ENCODE data around the gene IL12RB1. TPM values are rescaled to one million over a fixed set of nuclear protein-coding genes. Genes with fewer than 3 reads are reported as not detected.
"Not testable (repeated sequence)": the region's sequence is repeated elsewhere in the genome, so short reads cannot be mapped to it uniquely, and the experiment has no call there.

The IL12RB1 gene
- polyA plus RNA-seq, 1 donor (not counting 4 experiments of a cell fraction or from before 2014, with no cell fraction given), result 0.09 TPM

GRCh38 chr19:18090545-18091216 lies 3.9 kb upstream of the IL12RB1 start:
- no peak overlapping the region for H2AFZ ChIP-seq (ENCODE audit: control insufficient read depth, low read length)
- H3K9ac ChIP-seq (ENCODE audit: control insufficient read depth, extremely low read depth, insufficient read depth, low read length), result no peak overlapping the region
- H3K9me3 ChIP-seq (ENCODE audit: control insufficient read depth, low read depth, low read length), result no peaks in the 10 kb centered on the region
- no peaks in the 10 kb centered on the region for H3K36me3 ChIP-seq (ENCODE audit: control insufficient read depth in 2 of 2, extremely low read depth in 1 of 2, insufficient read depth in 2 of 2, low read length in 2 of 2)
- no peak for DNase-seq (ENCODE audit: low read depth, low spot score)
- no peaks in the 10 kb centered on the region for H4K20me1 ChIP-seq (ENCODE audit: control insufficient read depth, extremely low read depth, insufficient read depth, low read length)
- FAIRE-seq, result no peak
- H3K27me3 ChIP-seq (ENCODE audit: control insufficient read depth, extremely low read depth, insufficient read depth, low read length), result no peaks in the 10 kb centered on the region
- dilution Hi-C loops (cut with MboI; ENCODE audit: extremely low pct_ligation_motif_present, low sequenced_read_pairs), result no loop called here
- TF ChIP-seq CTCF (optimal IDR thresholded peaks at IDR 0.05 in 1 of 3, IDR thresholded peaks at IDR 0.05 in 1 of 3, conservative IDR thresholded peaks at IDR 0.05 in 1 of 3; ENCODE audit: extremely low read depth in 1 of 3, insufficient read depth in 2 of 3, low read length in 3 of 3) (no peak), EZH2 (IDR thresholded peaks at IDR 0.05; ENCODE audit: low read length) (no peak)
- peaks cover 9% of the 10 kb centered on the region for H3K4me1 ChIP-seq (ENCODE audit: control insufficient read depth, extremely low read depth, insufficient read depth, low read length)
- H3K9me1 ChIP-seq (ENCODE audit: control insufficient read depth, extremely low read depth, insufficient read depth, low read length), result no peaks in the 10 kb centered on the region
- no peak overlapping the region for H3K4me2 ChIP-seq (ENCODE audit: control insufficient read depth, extremely low read depth, insufficient read depth, low read depth, low read length)
- no peak overlapping the region for H3K4me3 ChIP-seq (ENCODE audit: control insufficient read depth in 2 of 3, extremely low read depth in 1 of 3, insufficient read depth in 2 of 3, low read depth in 1 of 3, low read length in 3 of 3)
- no peaks in the 10 kb centered on the region for H3K79me2 ChIP-seq (ENCODE audit: control insufficient read depth, insufficient read depth, low read length)
- H3K27ac ChIP-seq (ENCODE audit: control insufficient read depth, insufficient read depth, low read length), result no peak overlapping the region

DNA sequence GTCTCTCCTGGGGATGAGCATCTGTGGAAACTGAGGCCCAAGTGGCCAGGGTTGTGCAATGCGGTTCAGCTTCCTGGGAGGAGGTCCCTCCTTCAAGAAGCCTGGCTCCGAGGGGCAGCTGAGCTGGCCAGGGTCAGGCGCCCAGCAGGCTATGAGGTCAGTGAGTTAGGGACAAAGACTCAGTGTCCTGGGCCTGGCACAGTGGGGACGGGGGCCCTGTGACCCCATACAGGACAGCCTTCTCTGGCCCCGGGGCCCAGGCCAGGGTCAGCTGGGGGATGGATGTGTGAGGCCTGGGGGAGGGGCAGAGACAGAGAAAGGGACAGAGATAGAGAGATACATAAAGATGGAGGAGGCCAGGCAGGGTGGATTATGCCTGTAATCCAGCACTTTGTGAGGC lies 3.0 kb upstream of the IL12RB1 start:
- dilution Hi-C loops (cut with MboI; ENCODE audit: extremely low pct_ligation_motif_present, low sequenced_read_pairs), result no loop called here
- no peaks in the 10 kb centered on the region for H3K27me3 ChIP-seq (ENCODE audit: control insufficient read depth, extremely low read depth, insufficient read depth, low read length)
- H3K9ac ChIP-seq (ENCODE audit: control insufficient read depth, extremely low read depth, insufficient read depth, low read length), result no peak overlapping the region
- no peaks in the 10 kb centered on the region for H4K20me1 ChIP-seq (ENCODE audit: control insufficient read depth, extremely low read depth, insufficient read depth, low read length)
- DNase-seq (ENCODE audit: low read depth, low spot score) (no peak), FAIRE-seq (no peak)
- TF ChIP-seq EZH2 (IDR thresholded peaks at IDR 0.05; ENCODE audit: low read length) (no peak), CTCF (optimal IDR thresholded peaks at IDR 0.05 in 1 of 3, IDR thresholded peaks at IDR 0.05 in 1 of 3, conservative IDR thresholded peaks at IDR 0.05 in 1 of 3; ENCODE audit: extremely low read depth in 1 of 3, insufficient read depth in 2 of 3, low read length in 3 of 3) (no peak)
- H2AFZ ChIP-seq (ENCODE audit: control insufficient read depth, low read length), result no peak overlapping the region
- H3K36me3 ChIP-seq (ENCODE audit: control insufficient read depth in 2 of 2, extremely low read depth in 1 of 2, insufficient read depth in 2 of 2, low read length in 2 of 2), result no peaks in the 10 kb centered on the region
- no peak overlapping the region for H3K4me2 ChIP-seq (ENCODE audit: control insufficient read depth, extremely low read depth, insufficient read depth, low read depth, low read length)
- H3K4me1 ChIP-seq (ENCODE audit: control insufficient read depth, extremely low read depth, insufficient read depth, low read length), result peaks cover 13% of the 10 kb centered on the region
- no peaks in the 10 kb centered on the region for H3K9me1 ChIP-seq (ENCODE audit: control insufficient read depth, extremely low read depth, insufficient read depth, low read length)
- no peaks in the 10 kb centered on the region for H3K79me2 ChIP-seq (ENCODE audit: control insufficient read depth, insufficient read depth, low read length)
- H3K27ac ChIP-seq (ENCODE audit: control insufficient read depth, insufficient read depth, low read length), result no peak overlapping the region
- H3K9me3 ChIP-seq (ENCODE audit: control insufficient read depth, low read depth, low read length), result no peaks in the 10 kb centered on the region
- H3K4me3 ChIP-seq (ENCODE audit: control insufficient read depth in 2 of 3, extremely low read depth in 1 of 3, insufficient read depth in 2 of 3, low read depth in 1 of 3, low read length in 3 of 3), result no peak overlapping the region

- H2AFZ ChIP-seq (ENCODE audit: control insufficient read depth, low read length); H3K27ac ChIP-seq (ENCODE audit: control insufficient read depth, insufficient read depth, low read length); H3K79me2 ChIP-seq (ENCODE audit: control insufficient read depth, insufficient read depth, low read length); H3K4me3 ChIP-seq (ENCODE audit: control insufficient read depth in 2 of 3, extremely low read depth in 1 of 3, insufficient read depth in 2 of 3, low read depth in 1 of 3, low read length in 3 of 3); H3K9ac ChIP-seq (ENCODE audit: control insufficient read depth, extremely low read depth, insufficient read depth, low read length); H4K20me1 ChIP-seq (ENCODE audit: control insufficient read depth, extremely low read depth, insufficient read depth, low read length); FAIRE-seq; dilution Hi-C loops (cut with MboI; ENCODE audit: extremely low pct_ligation_motif_present, low sequenced_read_pairs); H3K9me1 ChIP-seq (ENCODE audit: control insufficient read depth, extremely low read depth, insufficient read depth, low read length); H3K27me3 ChIP-seq (ENCODE audit: control insufficient read depth, extremely low read depth, insufficient read depth, low read length); H3K4me2 ChIP-seq (ENCODE audit: control insufficient read depth, extremely low read depth, insufficient read depth, low read depth, low read length); H3K36me3 ChIP-seq (ENCODE audit: control insufficient read depth in 2 of 2, extremely low read depth in 1 of 2, insufficient read depth in 2 of 2, low read length in 2 of 2); DNase-seq (ENCODE audit: low read depth, low spot score); H3K9me3 ChIP-seq (ENCODE audit: control insufficient read depth, low read depth, low read length): not testable (repeated sequence)
- peaks cover 14% of the 10 kb centered on the region for H3K4me1 ChIP-seq (ENCODE audit: control insufficient read depth, extremely low read depth, insufficient read depth, low read length)
Observed at GRCh38 chr19:18089096-18089541, 2.4 kb upstream of the IL12RB1 start.

Data from keratinocyte (primary cell).